Measurements from ENCODE around the gene IKZF4.
A peak's percentile ranks its signal among the peaks of the same experiment; 100 is the strongest.

IKZF4 gene

DNA sequence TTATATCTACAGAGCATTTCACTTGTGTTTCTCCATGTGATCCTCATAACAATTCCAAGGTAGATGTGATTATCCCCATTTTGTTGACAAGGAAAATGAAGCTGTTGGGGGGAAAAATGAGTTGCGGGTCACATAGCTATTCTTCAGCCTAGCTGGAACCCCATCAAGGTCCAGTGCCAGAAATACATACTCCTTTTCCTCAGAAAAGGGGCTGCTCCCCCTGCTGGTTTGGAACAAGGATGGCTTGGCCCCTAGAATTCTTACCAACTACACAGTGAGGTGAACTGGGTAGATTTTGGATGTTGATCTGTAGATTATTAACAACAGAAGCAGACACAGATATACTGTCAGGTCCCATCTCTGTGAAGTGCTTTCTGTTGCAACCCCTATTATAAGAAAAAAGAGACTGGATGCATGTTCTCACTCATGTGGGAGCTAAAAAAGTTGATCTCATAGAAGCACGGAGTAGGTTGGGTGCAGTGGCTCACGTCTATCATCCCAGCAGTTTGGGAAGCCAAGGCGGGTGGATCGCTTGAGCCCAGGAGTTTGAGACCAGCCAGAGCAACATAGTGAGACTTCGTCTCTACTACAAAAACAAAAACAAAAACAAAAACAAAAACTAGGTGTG, 8.9 kb downstream of the IKZF4 start:
- TF ChIP-seq, protein P1, sequence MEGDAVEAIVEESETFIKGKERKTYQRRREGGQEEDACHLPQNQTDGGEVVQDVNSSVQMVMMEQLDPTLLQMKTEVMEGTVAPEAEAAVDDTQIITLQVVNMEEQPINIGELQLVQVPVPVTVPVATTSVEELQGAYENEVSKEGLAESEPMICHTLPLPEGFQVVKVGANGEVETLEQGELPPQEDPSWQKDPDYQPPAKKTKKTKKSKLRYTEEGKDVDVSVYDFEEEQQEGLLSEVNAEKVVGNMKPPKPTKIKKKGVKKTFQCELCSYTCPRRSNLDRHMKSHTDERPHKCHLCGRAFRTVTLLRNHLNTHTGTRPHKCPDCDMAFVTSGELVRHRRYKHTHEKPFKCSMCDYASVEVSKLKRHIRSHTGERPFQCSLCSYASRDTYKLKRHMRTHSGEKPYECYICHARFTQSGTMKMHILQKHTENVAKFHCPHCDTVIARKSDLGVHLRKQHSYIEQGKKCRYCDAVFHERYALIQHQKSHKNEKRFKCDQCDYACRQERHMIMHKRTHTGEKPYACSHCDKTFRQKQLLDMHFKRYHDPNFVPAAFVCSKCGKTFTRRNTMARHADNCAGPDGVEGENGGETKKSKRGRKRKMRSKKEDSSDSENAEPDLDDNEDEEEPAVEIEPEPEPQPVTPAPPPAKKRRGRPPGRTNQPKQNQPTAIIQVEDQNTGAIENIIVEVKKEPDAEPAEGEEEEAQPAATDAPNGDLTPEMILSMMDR (IDR thresholded peaks at IDR 0.05; ENCODE audit: insufficient read depth, low read depth, low read length, missing control alignments), result peak; percentile 78
- H3K4me3 ChIP-seq (ENCODE audit: low read length), result no peak overlapping the region
- peak; percentile 66 for DNase-seq (ENCODE audit: low read depth)

DNA sequence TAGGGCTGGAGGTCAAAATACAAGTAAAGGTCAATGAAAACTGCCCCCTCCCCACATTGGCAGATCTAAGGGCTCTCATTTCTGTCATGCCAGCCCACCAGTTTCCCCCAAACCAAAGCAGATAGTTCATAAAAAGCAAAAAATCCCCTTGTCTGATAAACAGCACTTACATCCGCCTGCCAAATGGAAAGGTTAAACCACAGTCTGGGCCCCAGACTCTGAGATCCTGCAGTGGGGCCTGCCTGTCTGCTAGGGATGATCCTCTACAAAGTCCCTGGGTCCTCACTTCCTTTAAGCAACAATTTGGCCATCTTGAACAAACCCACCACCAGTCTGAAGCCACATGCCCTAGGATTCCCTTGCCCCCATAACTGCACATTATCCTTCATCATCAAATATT, 11.1 kb downstream of the IKZF4 start:
- DNase-seq (ENCODE audit: low read depth), result no peak
- TF ChIP-seq, protein P1 (IDR thresholded peaks at IDR 0.05; ENCODE audit: insufficient read depth, low read depth, low read length, missing control alignments), result no peak
- no peak overlapping the region for H3K4me3 ChIP-seq (ENCODE audit: low read length)

DNA sequence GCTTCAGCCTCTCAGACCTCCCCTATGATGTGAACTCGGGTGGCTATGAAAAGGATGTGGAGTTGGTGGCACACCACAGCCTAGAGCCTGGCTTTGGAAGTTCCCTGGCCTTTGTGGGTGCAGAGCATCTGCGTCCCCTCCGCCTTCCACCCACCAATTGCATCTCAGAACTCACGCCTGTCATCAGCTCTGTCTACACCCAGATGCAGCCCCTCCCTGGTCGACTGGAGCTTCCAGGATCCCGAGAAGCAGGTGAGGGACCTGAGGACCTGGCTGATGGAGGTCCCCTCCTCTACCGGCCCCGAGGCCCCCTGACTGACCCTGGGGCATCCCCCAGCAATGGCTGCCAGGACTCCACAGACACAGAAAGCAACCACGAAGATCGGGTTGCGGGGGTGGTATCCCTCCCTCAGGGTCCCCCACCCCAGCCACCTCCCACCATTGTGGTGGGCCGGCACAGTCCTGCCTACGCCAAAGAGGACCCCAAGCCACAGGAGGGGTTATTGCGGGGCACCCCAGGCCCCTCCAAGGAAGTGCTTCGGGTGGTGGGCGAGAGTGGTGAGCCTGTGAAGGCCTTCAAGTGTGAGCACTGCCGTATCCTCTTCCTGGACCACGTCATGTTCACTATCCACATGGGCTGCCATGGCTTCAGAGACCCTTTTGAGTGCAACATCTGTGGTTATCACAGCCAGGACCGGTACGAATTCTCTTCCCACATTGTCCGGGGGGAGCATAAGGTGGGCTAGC, 13.9 kb downstream of the IKZF4 start:
- no peak overlapping the region for H3K4me3 ChIP-seq (ENCODE audit: low read length)
- DNase-seq (ENCODE audit: low read depth), result no peak
- TF ChIP-seq, protein P1 (IDR thresholded peaks at IDR 0.05; ENCODE audit: insufficient read depth, low read depth, low read length, missing control alignments), result no peak

DNA sequence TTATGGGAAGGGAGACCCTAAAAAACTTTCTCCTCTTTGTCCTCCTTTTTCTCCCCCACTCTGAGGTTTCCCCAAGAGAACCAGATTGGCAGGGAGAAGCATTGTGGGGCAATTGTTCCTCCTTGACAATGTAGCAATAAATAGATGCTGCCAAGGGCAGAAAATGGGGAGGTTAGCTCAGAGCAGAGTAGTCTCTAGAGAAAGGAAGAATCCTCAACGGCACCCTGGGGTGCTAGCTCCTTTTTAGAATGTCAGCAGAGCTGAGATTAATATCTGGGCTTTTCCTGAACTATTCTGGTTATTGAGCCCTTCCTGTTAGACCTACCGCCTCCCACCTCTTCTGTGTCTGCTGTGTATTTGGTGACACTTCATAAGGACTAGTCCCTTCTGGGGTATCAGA, 16.3 kb downstream of the IKZF4 start:
- TF ChIP-seq, protein P1 (IDR thresholded peaks at IDR 0.05; ENCODE audit: insufficient read depth, low read depth, low read length, missing control alignments), result no peak
- DNase-seq (ENCODE audit: low read depth), result no peak
- H3K4me3 ChIP-seq (ENCODE audit: low read length), result no peak overlapping the region

DNA sequence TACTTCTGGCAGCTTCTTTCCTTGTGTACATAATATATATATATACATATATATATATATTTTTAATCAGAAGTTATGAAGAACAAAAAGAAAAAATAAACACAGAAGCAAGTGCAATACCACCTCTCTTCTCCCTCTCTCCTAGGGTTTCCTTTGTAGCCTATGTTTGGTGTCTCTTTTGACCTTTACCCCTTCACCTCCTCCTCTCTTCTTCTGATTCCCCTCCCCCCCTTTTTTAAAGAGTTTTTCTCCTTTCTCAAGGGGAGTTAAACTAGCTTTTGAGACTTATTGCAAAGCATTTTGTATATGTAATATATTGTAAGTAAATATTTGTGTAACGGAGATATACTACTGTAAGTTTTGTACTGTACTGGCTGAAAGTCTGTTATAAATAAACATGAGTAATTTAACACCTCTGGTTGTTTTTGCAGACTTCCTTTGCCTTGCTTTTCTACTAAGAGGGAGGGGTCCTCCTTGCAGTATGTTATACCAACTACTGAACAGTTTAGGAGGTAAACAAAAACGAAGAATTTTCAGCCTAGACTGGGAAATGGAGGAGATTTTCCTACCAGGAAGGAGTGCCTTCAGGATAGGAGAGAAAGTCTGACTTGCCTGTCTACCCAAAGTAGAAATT, 17.3 kb downstream of the IKZF4 start:
- H3K4me3 ChIP-seq (ENCODE audit: low read length), result no peak overlapping the region
- TF ChIP-seq, protein P1 (IDR thresholded peaks at IDR 0.05; ENCODE audit: insufficient read depth, low read depth, low read length, missing control alignments), result no peak
- DNase-seq (ENCODE audit: low read depth), result no peak

DNA sequence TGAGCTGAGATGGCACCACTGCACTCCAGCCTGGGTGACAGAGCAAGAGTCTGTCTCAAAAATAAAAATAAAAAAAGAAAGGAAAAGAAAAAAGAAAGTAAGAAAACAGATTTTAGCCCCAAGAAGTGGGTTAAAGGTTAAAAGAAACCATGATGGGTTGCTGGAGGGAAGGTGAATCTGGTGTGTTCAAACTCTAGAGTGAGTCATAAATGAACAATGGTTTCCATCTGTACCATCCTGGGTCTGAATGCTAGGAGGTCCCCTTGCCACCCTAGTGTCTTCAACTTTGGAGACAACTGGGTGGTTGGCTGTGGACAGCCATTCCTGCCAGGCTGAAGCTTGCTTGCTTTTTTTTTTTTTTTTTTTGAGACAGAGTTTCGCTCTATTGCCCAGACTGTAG, 19.3 kb downstream of the IKZF4 start:
- H3K4me3 ChIP-seq (ENCODE audit: low read length), result no peak overlapping the region
- DNase-seq (ENCODE audit: low read depth), result no peak
- TF ChIP-seq, protein P1 (IDR thresholded peaks at IDR 0.05; ENCODE audit: insufficient read depth, low read depth, low read length, missing control alignments), result no peak

Data from epithelial cell of esophagus (primary cell).